HG02870 (cell line): ENCODE results near the gene SLC1A3.
"Not testable (repeated sequence)": the region's sequence is repeated elsewhere in the genome, so short reads cannot be mapped to it uniquely, and the experiment has no call there.

Experiments used
- ATAC-seq: cut with Tn5 transposase; IDR thresholded peaks from one replicate; pipeline ENCODE4 v1.9.1; 2021; ENCODE audit warnings: mild to moderate bottlenecking, moderate library complexity; ENCODE audit not compliant: unreplicated experiment

Gene SLC1A3

DNA sequence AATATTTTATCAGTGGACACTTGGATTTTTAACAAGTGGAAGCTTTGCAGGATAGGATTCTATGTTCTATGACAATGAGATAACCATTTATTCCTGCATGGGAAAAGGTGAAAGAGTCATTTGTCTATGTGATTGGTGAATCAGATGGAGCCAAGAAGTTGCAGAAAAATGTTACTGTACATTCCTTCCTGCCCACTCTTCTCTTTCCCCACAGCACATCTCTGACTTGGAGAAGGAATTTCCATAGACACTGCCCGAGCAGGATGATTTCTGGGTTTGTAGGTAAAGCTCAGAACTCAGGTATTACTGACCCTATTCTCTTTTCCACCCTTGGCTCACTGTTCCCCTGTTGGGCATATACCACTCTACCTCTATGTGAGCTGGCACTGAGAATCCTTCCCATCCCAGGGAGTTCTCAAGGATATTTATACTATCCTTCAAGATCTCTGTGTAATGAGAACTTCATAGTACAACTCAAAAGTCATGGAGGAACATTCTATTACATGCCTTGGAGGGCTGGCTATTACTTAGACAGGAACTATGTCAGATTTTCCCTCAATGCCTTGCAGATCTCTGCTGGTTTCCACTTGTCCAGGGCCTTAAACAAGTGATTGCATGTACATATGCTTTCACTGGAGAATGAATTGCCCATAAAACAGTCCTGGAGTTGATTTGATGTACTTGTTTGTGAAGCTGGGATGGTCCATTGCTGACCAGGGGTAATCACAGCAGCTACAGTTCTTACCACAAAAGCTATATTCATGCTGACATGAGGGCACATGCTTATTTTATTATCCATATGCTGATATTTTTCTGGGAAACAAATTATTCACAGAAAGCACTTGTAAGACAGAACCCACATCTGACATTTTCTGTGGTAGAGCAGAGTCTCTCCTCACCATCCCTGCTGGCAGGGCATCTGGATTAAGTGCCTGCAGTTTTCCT, 24.1 kb downstream of the SLC1A3 start:
- no peak for ATAC-seq

- ATAC-seq, result no peak
Measured at GRCh38 chr5:36631154-36631553, 24.7 kb downstream of the SLC1A3 start.

DNA sequence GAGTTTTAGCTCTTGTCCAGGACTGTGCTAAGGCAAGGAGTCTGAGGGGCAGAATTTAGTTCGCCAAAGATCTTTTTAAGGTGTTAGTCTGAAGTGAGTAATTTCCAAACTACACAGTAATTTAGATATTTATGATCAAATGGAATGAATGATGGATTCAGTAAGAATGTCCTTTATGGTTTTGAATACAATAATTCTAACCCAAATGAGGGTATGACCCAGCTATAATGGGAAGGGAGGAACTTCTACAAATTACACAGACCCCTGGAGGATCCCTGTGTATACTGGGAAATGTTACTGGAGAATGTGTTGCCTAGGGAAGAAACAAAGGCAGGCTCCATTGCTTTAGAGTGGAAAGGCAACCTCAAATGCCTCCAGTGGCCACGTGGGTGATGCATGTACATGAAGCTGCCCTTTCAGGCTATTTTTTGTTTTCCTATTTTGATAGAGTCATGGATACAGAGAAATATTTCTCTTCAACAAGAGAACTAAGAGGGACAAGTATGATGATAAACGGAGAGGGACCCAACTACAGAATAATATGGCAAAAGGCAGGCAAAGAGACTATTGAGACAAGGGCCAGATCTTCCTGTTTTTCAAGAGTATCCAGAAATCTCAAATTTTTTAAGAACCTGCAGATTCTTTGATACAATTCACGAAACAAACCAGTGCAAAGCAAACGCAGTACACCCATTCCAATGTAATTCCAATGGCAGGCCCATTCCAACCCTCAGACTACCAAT, 25.4 kb downstream of the SLC1A3 start:
- ATAC-seq, result no peak

DNA sequence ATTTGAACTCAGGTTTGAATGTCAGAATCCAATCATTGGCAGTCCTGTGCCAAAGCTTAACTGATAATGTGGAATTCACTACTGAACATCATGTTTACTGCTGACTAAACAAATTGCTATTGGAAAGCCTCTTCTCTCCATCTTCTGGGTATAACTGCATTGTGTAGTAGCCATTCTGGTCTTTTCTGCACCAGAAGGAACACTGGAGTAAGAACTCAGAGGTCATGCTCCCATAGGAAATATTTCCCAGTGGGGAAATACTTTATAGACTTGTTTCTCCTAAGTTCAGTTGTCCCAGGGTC, 25.9 kb downstream of the SLC1A3 start:
- no peak for ATAC-seq

DNA sequence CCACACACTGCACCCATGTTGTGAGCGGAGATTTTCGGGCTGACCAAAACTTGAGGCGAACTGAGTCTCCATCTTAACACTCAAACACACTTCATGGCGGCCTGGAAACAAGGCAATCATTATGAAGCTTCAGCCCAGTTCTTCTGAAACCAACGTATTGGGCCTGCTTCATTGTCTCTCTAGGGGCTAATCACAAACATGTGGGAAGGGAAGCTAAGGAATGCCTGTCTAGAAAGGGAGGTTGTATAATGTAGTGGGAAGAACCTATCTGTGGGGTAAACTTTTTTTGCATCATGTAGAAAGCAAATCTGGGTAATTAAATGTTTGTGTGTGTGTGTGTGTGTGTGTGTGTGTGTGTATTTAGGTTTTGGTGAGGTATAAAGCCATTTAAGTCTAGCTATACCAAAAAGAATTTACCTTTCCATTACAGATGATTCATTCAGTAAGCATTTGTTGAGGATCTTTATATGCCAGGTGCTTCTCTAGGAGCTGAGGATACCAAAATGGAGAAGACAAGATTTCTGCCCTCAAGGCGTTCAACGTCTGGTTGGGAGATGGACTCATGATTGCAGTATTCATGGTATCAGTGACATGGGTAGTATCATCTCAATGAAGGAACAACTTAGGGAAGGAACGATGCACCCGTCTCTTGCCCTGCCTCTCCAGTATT, 29.4 kb downstream of the SLC1A3 start:
- ATAC-seq, result no peak

DNA sequence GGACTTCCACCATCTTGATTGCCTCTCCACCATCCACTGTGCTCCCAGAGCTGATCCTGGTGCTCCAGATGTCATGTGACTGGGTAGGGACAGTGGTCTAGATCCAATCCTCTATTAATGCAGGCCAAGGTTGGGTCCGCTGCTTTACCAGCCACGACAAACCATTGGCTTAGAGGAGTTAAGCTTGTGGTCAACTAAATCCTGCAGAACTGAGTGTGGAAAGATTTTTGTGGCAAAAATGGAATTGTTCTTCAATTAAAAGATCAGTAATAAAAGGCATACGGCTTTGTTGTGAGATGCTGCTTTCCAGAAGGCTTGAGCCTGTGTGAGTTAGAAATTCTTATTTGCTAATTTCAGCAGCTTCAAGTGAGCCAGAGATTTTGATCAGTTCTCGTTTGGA, 30.7 kb downstream of the SLC1A3 start:
- no peak for ATAC-seq

- no peak for ATAC-seq
Measured at GRCh38 chr5:36637516-36637915, 31.1 kb downstream of the SLC1A3 start.

DNA sequence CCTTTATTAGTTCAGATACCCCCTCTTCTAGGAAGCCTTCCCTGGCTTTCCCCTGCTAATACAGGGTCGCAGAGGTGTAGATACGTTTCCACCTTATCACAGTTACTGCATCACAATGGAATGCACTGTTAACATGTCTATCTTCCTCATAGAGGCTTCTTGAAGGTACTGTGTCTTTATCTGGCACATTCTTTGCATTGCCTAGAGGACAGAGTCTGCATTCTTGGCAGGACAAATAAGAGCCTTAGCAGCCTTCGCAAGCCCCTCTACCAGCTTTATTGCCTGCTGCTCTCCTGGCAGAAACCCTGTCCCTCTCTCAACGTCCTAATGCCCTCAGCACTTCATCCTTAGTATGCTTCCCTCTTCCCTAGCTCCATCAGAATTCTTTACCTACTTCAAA, 31.6 kb downstream of the SLC1A3 start:
- ATAC-seq, result no peak

DNA sequence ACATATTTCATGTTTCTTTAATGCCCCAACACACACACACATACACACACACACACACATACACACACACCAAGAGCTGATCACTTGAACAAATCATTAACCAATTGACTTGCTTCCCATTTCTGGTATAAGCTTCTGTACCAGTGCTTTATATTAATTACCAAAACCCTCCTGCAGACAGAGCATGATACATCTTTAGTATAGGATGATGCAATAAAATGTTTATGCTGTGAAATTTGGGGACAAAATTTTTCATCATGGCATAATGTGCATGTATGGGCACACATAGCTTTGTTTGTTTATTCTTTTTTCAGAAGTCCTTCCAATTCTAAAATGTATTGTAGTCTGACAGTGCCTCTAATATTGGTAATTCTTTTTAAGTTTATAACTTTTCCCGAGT, 34.5 kb downstream of the SLC1A3 start:
- ATAC-seq, result no peak

DNA sequence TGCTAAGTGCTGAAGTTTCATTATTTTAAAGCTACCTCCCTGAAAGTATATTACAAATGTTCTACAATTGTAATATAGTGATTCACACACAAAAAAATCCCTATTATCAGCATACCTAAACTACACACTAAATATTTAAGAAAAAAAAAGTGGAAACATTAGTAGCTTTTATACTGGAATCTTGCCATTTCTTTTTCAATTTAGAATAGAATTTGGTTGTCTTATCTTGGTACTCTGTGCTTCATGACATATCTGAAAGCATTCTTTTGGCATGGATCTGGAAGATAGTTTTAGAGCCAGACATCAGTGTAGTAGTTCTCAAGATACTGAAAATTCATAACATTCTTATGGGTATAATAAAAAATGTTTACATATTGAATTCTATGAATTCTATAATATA, 35.0 kb downstream of the SLC1A3 start:
- no peak for ATAC-seq

DNA sequence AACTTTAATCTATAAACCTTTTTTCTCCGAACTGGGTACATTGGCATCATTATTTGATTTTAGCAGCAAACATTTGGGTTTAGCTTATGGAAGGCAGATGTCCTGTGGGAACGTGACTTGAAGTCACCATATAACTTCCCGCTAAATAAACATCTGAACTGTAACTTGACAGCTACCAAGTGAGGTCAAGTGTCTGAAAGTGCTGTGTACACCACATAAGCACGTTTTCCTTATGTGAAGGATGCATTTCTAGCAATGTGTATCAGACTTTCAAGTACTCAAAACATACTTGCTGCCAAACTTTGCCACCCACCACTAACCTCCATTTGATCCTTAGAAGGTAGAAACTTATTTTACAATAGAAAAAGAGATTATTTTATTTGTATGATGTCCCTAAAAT, 35.7 kb downstream of the SLC1A3 start:
- ATAC-seq, result no peak

GRCh38 chr5:36643162-36643561, 36.8 kb downstream of the SLC1A3 start:
- no peak for ATAC-seq

GRCh38 chr5:36643841-36644240, 37.4 kb downstream of the SLC1A3 start:
- ATAC-seq, result not testable (repeated sequence)

GRCh38 chr5:36644727-36645126, 38.3 kb downstream of the SLC1A3 start:
- no peak for ATAC-seq

GRCh38 chr5:36646100-36646499, 39.7 kb downstream of the SLC1A3 start:
- ATAC-seq, result no peak

GRCh38 chr5:36646507-36647023, 40.2 kb downstream of the SLC1A3 start:
- no peak for ATAC-seq

DNA sequence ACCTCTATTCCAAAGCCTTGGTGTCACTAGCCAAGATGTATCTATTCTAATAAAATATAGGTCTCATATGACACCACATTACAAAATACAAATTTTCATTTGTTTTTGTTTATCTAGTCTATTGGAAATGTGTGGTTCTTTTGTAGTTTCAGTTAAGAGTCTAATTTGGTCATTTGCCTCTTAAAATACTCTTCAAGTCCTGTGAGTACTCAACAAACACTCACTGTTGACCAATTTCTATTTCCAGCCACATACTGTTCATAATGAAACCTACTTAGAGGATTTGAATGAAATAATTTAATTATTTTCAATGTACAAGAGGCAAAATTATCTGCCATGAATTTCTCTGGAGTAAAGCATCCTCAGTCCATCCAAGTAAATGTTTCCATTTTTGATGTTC, 40.6 kb downstream of the SLC1A3 start:
- no peak for ATAC-seq

GRCh38 chr5:36648426-36648825, 42.0 kb downstream of the SLC1A3 start:
- no peak for ATAC-seq

- no peak for ATAC-seq
Measured at GRCh38 chr5:36651761-36652685, 45.6 kb downstream of the SLC1A3 start.

- no peak for ATAC-seq
Measured at GRCh38 chr5:36653044-36653705, 46.8 kb downstream of the SLC1A3 start.
